GOT3 (cell line): ENCODE data around the gene AP3M1.
A peak's percentile ranks its signal among the peaks of the same experiment; 100 is the strongest.
"Not testable (repeated sequence)": the region's sequence is repeated elsewhere in the genome, so short reads cannot be mapped to it uniquely, and the experiment has no call there.

ENCODE experiments used
- DNase-seq: peaks from one replicate; lab custom pipeline; 2025; ENCODE audit warnings: mixed read lengths; lab: John Stamatoyannopoulos, UW

The AP3M1 gene, protein sequence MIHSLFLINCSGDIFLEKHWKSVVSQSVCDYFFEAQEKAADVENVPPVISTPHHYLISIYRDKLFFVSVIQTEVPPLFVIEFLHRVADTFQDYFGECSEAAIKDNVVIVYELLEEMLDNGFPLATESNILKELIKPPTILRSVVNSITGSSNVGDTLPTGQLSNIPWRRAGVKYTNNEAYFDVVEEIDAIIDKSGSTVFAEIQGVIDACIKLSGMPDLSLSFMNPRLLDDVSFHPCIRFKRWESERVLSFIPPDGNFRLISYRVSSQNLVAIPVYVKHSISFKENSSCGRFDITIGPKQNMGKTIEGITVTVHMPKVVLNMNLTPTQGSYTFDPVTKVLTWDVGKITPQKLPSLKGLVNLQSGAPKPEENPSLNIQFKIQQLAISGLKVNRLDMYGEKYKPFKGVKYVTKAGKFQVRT

DNA sequence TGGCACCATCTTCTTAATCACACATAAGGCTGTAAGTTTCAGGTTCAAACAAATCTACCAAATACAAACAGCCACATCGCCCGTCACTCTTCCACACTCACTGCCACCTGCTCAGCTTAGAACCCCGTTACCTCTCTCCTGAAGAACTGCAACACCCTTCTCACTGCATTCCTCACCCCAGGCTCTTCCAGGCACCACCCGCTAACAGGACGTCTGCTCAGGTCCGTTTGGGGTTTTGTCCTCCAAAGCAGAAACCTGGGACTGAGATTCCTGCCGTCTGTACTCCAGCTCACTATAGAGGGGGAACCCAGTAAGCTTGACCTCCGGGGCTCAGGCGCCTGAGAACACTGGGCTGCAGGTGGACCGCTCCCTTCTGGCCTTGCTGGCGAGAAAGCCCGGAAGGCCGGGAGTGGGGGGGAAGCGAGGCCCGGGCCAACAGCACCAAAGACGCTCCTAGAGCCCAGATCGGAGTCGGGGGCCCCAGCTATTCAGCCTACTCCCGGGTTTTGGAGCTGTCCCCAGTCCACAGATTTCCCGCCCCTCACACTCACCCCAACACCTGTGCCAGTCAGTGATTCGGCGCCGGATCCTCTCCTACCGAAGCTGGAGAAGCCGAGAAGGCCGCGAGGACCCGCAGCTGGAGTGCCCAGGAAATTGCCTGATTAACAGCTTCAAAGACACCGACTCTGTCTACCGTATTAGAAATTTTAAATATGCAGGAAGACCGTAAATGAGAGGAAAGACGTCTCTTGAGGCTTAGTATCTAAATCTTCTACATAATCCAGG is at the start of gene AP3M1:
Gene AP3M1, minus strand, starts transcription at position 625 of the 786 bp plus-strand sequence. CDS start 12,449 bp downstream, outside the sequence.
- no peak for DNase-seq

GRCh38 chr10:74199315-74199714 is 48.7 kb upstream of the AP3M1 start:
- no peak for DNase-seq

- no peak for DNase-seq
Measured at GRCh38 chr10:74194999-74195398, 44.4 kb upstream of the AP3M1 start.

GRCh38 chr10:74194545-74194944 is 43.9 kb upstream of the AP3M1 start:
- no peak for DNase-seq

DNA sequence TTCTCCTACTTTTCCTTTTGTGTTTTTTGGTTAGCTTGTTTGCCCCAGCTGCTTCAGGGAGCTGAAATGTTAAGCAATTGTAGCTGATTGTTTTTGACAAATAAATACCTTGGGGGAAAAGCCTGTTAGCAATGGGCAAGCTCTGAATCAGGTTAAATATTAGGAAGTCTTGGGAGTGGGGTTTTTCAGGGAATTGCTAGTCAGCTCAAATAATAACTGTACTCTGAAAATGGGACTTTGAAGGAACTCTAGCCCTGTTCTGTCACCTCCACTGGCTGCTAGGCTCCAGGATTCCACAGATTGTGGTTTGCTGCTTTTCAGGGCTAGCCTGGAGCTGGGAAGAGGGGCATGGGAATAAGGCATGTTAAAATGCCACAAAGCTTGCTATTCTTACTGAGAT is 39.9 kb upstream of the AP3M1 start:
- DNase-seq = no peak

GRCh38 chr10:74189999-74190421 is 39.4 kb upstream of the AP3M1 start:
- DNase-seq = no peak

DNA sequence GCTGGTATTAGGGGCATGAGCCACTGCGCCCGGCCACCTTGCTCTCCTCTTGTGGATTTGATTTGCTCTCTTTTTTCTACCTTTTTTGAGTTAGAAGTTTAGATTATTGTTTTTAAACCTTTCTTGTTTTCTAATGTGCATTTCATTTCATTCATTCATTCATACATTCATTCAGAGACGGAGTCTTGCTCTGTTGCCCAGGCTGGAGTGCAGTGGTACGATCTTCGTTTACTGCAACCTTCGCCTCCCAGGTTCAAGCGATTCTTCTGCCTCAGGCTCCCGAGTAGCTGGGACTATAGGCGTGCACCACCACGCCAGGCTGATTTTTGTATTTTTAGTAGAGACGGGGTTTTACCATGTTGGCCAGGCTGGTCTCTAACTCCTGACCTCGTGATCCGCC is 38.0 kb upstream of the AP3M1 start:
- not testable (repeated sequence) for DNase-seq

DNA sequence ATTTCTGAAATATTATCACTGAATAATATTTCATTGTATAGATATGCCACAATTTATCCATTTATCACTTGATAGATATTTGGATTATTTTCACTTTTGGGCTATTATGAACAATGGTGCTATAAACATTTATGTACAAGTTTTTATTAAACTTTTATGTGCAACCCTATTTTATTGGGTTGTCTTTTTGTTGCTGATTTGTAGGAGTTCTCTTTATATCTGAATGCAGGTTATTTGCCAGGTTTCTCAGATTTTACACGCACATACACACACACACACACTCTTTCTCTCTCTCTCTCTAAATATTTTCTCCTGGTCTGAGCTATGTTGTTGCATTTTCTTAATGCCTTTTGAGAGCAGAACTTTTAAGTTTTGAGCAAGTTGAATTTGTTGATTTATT is 36.6 kb upstream of the AP3M1 start:
- DNase-seq = no peak

GRCh38 chr10:74186678-74187077 is 36.0 kb upstream of the AP3M1 start:
- DNase-seq = no peak

- no peak for DNase-seq
Measured at GRCh38 chr10:74179111-74179710, 28.6 kb upstream of the AP3M1 start.

DNA sequence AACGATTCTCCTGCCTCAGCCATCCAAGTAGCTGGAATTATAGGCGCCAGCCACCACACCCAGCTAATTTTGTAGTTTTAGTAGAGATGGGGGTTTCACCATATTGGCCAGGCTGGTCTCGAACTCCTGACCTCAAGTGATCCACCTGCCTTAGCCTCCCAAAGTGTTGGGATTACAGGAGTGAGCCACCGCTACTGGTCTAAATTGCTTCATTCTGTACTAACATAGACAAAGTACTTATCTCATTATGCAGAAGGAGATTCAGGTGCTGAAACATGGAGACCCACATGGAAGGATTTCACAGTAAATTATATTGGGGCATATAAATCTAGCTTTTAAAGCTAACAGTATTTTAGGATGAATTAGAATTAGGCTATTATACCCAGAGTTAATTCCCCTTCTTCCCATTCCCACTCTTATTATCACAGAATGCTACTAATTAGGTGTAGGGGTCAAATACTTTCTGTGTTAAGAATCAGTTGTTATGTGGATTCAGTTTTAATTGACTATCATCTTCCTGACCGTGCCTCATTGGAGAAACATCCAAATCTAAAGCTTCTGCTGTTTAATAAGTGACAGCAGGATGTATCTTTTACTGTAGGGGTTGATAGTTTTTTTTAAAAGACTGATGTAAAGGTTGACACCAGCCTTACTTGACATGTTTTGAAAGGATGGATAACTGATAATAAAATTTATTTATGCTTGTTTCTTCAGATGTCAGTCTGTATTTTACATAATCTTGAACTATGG is 27.6 kb upstream of the AP3M1 start:
- DNase-seq = no peak

- DNase-seq = no peak
Measured at GRCh38 chr10:74177140-74177677, 26.6 kb upstream of the AP3M1 start.

DNA sequence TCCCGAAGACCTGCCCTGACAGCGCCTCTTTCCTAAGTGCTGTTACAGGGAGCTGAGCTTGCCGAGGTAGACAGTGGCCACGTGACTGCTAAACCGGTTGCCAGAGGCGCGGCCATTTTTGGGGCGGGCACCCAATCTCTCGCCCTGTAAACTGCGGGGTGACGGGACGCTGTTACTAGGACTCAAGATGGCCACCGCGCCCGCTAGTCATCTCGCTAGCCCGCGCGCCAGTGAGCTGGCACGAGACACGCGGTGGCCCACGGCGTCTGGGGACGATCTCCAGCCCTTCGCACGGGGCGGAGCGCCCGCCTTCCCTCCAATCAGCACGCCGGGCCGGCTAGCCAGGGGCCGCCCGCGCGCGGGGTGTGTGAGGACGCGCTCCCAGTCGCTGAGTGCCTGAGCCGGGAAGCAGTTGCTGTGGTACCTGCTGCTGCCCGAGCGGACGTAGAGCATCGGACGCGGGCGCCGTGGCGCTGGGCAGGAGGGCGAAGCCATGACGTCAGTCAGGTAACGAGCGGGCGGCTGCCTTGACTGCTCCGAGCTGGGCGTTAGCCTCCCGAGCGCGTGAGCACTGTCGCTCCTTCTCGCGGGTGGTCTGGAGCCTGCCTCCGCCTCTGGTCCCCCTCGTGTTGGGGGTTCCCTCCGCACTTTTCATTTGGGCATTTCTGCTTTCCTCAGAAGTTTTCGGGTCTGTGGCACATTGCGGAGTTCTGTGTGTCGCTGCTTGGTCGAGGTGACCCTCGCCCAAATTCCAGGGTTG is 25.9 kb upstream of the AP3M1 start:
- peak; percentile 86 for DNase-seq

GRCh38 chr10:74175510-74176379 is 25.1 kb upstream of the AP3M1 start:
- DNase-seq = no peak

DNA sequence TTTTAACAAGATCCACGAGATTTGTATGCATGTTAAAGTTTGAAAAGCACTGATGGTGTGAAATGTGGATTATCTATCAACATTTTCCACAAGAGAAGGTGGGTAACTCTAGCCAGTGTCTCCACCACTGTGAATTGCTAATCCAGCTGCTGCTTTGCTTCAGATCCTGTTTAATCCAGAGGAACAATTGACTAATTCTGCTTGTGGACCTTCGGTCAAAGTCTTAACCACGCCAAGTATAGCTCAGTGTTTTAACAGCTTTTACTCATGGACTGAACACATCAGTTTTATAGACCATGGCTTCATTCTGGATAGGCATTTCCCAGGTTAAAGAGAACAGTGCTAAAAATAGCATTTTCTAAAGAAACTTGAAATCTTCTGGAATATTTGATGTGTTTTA is 23.9 kb upstream of the AP3M1 start:
- no peak for DNase-seq

DNA sequence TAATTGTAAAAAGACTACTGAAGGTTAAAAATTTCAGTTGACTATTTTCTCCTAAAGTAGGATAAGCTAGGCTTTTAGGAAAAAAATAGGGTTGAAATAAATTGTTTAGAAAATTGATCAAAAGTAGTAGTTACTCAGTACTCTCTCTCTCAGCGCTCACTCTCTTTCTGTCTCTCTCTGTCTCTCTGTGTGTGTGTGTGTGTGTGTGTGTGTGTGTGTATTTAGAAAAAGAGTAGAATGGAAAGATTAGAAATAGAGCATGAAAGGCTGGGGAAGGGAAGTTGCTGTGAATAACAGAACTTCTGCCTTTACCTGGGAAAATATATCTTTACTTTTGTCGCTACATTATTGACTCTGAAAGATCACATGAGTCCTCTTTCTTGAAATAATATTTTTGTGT is 21.0 kb upstream of the AP3M1 start:
- no peak for DNase-seq

- no peak for DNase-seq
Measured at GRCh38 chr10:74167443-74167842, 16.8 kb upstream of the AP3M1 start.

DNA sequence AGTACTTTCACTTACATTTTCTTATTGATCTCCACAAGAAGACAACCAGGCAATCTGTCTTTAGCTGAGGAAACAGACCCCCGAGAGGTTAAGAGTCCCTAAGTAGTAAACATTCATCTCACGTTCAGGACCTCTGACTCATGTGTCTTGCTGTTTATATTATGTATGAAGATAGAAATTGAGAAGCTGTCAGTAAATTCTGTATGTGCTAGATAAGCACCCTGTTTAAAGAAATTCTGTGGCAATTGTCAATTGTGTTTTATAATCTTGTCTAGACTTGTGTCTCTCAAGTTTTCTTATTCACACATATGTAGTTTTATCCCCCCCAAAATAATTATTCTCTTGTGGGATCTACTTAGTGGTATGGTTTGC is 14.9 kb upstream of the AP3M1 start:
- DNase-seq = no peak

- no peak for DNase-seq
Measured at GRCh38 chr10:74164716-74165529, 14.3 kb upstream of the AP3M1 start.
